Measurements from ENCODE around the gene GDE1. TPM values are rescaled to one million over a fixed set of nuclear protein-coding genes. Genes with fewer than 3 reads are reported as not detected.
A peak's percentile ranks its signal among the peaks of the same experiment; 100 is the strongest.

GDE1 gene
- total and polyA plus RNA-seq, 2 of the 4 experiments (the other 2 are of a cell fraction): 50.1 to 62.4 TPM

DNA sequence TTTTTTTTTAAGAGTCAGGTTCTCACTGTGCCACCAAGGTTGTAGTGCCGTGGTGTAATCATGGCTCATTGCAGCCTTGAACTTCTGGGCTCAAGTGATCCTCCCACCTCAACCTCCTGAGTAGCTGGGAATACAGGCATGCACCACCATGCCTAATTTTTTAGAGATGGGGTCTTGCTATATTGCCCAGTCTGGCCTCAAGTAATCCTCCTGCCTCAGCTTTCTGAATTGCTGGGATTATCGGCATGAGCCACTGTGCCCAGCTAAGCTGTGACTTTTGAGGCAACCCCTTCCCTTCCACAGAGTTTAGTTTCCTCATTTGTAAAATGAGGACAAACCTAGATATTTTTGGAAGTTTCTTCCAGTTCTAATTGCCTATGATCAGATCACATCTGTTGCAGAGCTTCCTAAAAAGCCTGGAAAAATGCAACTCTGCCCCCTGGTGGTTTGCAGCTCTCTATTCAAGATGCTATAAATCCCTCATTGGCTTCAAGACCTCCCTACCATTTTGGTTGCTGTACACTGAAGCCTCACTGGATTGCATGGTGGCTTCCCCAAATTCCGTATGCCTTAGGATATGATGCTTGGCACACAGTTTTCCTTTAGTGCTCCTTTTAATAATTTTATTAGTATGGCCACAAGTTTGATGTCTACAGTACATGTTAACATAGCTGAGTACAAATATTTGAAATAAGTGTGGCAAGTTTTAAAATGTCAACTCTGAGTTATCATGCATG is 19.3 kb downstream of the GDE1 start:
- Histone ChIP-seq H3K36me3 (ENCODE audit: control insufficient read depth, insufficient read depth, low read length) (peaks cover 35% of the 10 kb centered on the region), H4K8ac (ENCODE audit: low read depth in 2 of 2, low read length in 2 of 2) (no peak overlapping the region), H4K91ac (ENCODE audit: insufficient read depth, low read depth, low read length) (no peak overlapping the region), H2BK20ac (ENCODE audit: low read depth, low read length) (no peak overlapping the region), H2AFZ (replicated peaks; ENCODE audit: low read length, poor library complexity) (no peak overlapping the region), H3K4me1 (ENCODE audit: control insufficient read depth, insufficient read depth, low read length) (no peaks in the 10 kb centered on the region), H3K9ac (ENCODE audit: low read depth, low read length) (no peak overlapping the region), H3K18ac (ENCODE audit: low read depth, low read length) (no peak overlapping the region), H3K4me3 (ENCODE audit: insufficient read depth, low read depth, low read length) (no peak overlapping the region), H3K27me3 (ENCODE audit: control insufficient read depth, insufficient read depth, low read length) (no peaks in the 10 kb centered on the region), H4K20me1 (ENCODE audit: insufficient read depth, low read length) (no peaks in the 10 kb centered on the region), H3K14ac (replicated peaks; ENCODE audit: low read depth, low read length) (no peak overlapping the region), H2BK15ac (ENCODE audit: low read depth, low read length) (no peak overlapping the region), H2BK5ac (ENCODE audit: low read depth, low read length, poor library complexity, severe bottlenecking) (no peak overlapping the region), H2AK9ac (replicated peaks; ENCODE audit: low read depth, low read length, poor library complexity) (no peak overlapping the region), H2BK120ac (ENCODE audit: low read depth, low read length) (no peak overlapping the region), H3K23ac (ENCODE audit: low read depth, low read length) (no peak overlapping the region), H3K9me1 (ENCODE audit: insufficient read depth, low read length) (no peaks in the 10 kb centered on the region), H3K9me3 (ENCODE audit: control insufficient read depth, insufficient read depth, low read length) (no peaks in the 10 kb centered on the region), H3K56ac (ENCODE audit: extremely low read depth, insufficient read depth, low read length) (no peak overlapping the region), H3K4me2 (ENCODE audit: low read depth, low read length) (no peak overlapping the region), H3K4ac (ENCODE audit: low read depth, low read length) (no peak overlapping the region), H3K27ac (ENCODE audit: insufficient read depth, low read length) (no peak overlapping the region), H2AK5ac (ENCODE audit: low read depth, low read length) (no peak overlapping the region), H3K79me1 (ENCODE audit: low read depth in 1 of 2, low read length in 2 of 2) (no peaks in the 10 kb centered on the region), H4K5ac (ENCODE audit: low read depth, low read length) (no peak overlapping the region)
- intact Hi-C loops (cut with micrococcal nuclease): loop anchor here (1.0 to 5.0 kb wide), 4 partner anchors 113 to 520 kb away; partner anchors contain the start of genes SYT17 and TMC7
- in situ Hi-C loops (cut with MboI; ENCODE audit: low sequenced_read_pairs): loop anchor here (5.0 kb wide), 1 partner anchor 415 kb away; no protein-coding TSS in a partner anchor
- WGBS, 2 experiments (ENCODE audit: extremely low coverage in 2 of 2, insufficient read length in 1 of 2): no CpG with 5 or more reads among the region's 3 CpGs
- POLR2A ChIA-PET (ENCODE audit: unreplicated experiment): no interaction called here
- ATAC-seq (ENCODE audit: low read depth): peak; percentile 90
- dilution Hi-C loops (cut with HindIII; ENCODE audit: low sequenced_read_pairs, unreplicated experiment): no loop called here
- CTCF ChIA-PET: interaction anchor here (0.6 to 1.5 kb wide), 10 partner anchors 8 to 654 kb away, joined by 3 to 8 read pairs (median 4); partner anchors contain the start of gene CCP110
- peak; percentile 73 for DNase-seq
- TF ChIP-seq MAZ (IDR thresholded peaks at IDR 0.05; ENCODE audit: borderline replicate concordance, low read depth, low read length): no peak
- peak; percentile 68 for TF ChIP-seq RAD21 (IDR thresholded peaks at IDR 0.05; ENCODE audit: low read length)
- no peak for TF ChIP-seq RFX5 (IDR thresholded peaks at IDR 0.05; ENCODE audit: low read depth, low read length)
- peak; percentile 60 for TF ChIP-seq SMC3 (IDR thresholded peaks at IDR 0.05; ENCODE audit: low read depth, low read length)
- no peak for TF ChIP-seq BHLHE40 (IDR thresholded peaks at IDR 0.05; ENCODE audit: low read depth, low read length)
- no peak for TF ChIP-seq NFE2L2 (IDR thresholded peaks at IDR 0.05; ENCODE audit: low read depth, low read length)
- TF ChIP-seq, protein P1, sequence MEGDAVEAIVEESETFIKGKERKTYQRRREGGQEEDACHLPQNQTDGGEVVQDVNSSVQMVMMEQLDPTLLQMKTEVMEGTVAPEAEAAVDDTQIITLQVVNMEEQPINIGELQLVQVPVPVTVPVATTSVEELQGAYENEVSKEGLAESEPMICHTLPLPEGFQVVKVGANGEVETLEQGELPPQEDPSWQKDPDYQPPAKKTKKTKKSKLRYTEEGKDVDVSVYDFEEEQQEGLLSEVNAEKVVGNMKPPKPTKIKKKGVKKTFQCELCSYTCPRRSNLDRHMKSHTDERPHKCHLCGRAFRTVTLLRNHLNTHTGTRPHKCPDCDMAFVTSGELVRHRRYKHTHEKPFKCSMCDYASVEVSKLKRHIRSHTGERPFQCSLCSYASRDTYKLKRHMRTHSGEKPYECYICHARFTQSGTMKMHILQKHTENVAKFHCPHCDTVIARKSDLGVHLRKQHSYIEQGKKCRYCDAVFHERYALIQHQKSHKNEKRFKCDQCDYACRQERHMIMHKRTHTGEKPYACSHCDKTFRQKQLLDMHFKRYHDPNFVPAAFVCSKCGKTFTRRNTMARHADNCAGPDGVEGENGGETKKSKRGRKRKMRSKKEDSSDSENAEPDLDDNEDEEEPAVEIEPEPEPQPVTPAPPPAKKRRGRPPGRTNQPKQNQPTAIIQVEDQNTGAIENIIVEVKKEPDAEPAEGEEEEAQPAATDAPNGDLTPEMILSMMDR (conservative IDR thresholded peaks at IDR 0.05; ENCODE audit: low read depth, low read length): peak; percentile 69
- no peak for TF ChIP-seq CEBPB (IDR thresholded peaks at IDR 0.05; ENCODE audit: low read depth, low read length)
- TF ChIP-seq POLR2A (IDR thresholded peaks at IDR 0.05; ENCODE audit: low read depth, low read length): no peak
- no peak for TF ChIP-seq RCOR1 (IDR thresholded peaks at IDR 0.05; ENCODE audit: insufficient replicate concordance, low read length)
- TF ChIP-seq MAFK (IDR thresholded peaks at IDR 0.05; ENCODE audit: low read depth, low read length): no peak
- TF ChIP-seq MXI1 (IDR thresholded peaks at IDR 0.05; ENCODE audit: borderline replicate concordance, low read depth, low read length): no peak
- BruUV-seq (replicated peaks): no TSS peak

Data from IMR-90 (cell line).